ENCODE results near the gene TK2.

The TK2 gene

GRCh38 chr16:66544016-66544757 is 5.7 kb downstream of the TK2 start:
- DNase-seq (ENCODE audit: low spot score), result no peak

- DNase-seq (ENCODE audit: low spot score), result no peak
These were observed 6.4 kb downstream of the TK2 start for GRCh38 chr16:66543541-66543940.

- DNase-seq (ENCODE audit: low spot score), result no peak
These were observed 7.5 kb downstream of the TK2 start for GRCh38 chr16:66542396-66542795.

GRCh38 chr16:66541388-66542355 is 8.2 kb downstream of the TK2 start:
- DNase-seq (ENCODE audit: low spot score), result no peak

- DNase-seq (ENCODE audit: low spot score), result no peak
These were observed 10.1 kb downstream of the TK2 start for GRCh38 chr16:66539623-66540469.

- DNase-seq (ENCODE audit: low spot score), result no peak
These were observed 11.0 kb downstream of the TK2 start for GRCh38 chr16:66538910-66539309.

- DNase-seq (ENCODE audit: low spot score), result no peak
These were observed 12.7 kb downstream of the TK2 start for GRCh38 chr16:66537236-66537635.

- DNase-seq (ENCODE audit: low spot score), result no peak
These were observed 13.4 kb downstream of the TK2 start for GRCh38 chr16:66536525-66536924.

- no peak for DNase-seq (ENCODE audit: low spot score)
These were observed 15.5 kb downstream of the TK2 start for GRCh38 chr16:66534376-66534799.

GRCh38 chr16:66529475-66529874 is 20.4 kb downstream of the TK2 start:
- DNase-seq (ENCODE audit: low spot score), result peak; percentile 40

- peak; percentile 23 for DNase-seq (ENCODE audit: low spot score)
These were observed 21.6 kb downstream of the TK2 start for GRCh38 chr16:66528294-66528693.

GRCh38 chr16:66525396-66526180 is 24.3 kb downstream of the TK2 start:
- DNase-seq (ENCODE audit: low spot score), result peak; percentile 36

- peak; percentile 54 for DNase-seq (ENCODE audit: low spot score)
These were observed 25.2 kb downstream of the TK2 start for GRCh38 chr16:66524601-66525164.

- peak; percentile 53 for DNase-seq (ENCODE audit: low spot score)
These were observed 26.0 kb downstream of the TK2 start for GRCh38 chr16:66523861-66524354.

- peak; percentile 18 for DNase-seq (ENCODE audit: low spot score)
These were observed 26.9 kb downstream of the TK2 start for GRCh38 chr16:66522816-66523590.

- DNase-seq (ENCODE audit: low spot score), result peak; percentile 66
These were observed 27.8 kb downstream of the TK2 start for GRCh38 chr16:66521951-66522771.

- peak; percentile 60 for DNase-seq (ENCODE audit: low spot score)
These were observed 28.6 kb downstream of the TK2 start for GRCh38 chr16:66521252-66521713.

GRCh38 chr16:66520406-66521170 is 29.3 kb downstream of the TK2 start:
- DNase-seq (ENCODE audit: low spot score), result peak; percentile 56
